DOHH2 (cell line): ENCODE data around the gene ETV7.

ENCODE experiments used
- EZH2phosphoT487 ChIP-seq: fragments of 200-600 bp; sonication (generic); IDR thresholded peaks from 2 replicates; pipeline ENCODE4 v1.6.1; 2017; ENCODE audit warnings: borderline replicate concordance, mild to moderate bottlenecking, antibody characterized with exemption, low read length, moderate library complexity, mixed read lengths
- TF ChIP-seq, protein P1 (sequence below): fragments of 200-600 bp; sonication (generic); IDR thresholded peaks from one replicate; pipeline ENCODE4 v1.5.1; 2014; ENCODE audit warnings: antibody characterized with exemption, mild to moderate bottlenecking, low read depth, low read length; ENCODE audit not compliant: poor library complexity, severe bottlenecking

DNA sequence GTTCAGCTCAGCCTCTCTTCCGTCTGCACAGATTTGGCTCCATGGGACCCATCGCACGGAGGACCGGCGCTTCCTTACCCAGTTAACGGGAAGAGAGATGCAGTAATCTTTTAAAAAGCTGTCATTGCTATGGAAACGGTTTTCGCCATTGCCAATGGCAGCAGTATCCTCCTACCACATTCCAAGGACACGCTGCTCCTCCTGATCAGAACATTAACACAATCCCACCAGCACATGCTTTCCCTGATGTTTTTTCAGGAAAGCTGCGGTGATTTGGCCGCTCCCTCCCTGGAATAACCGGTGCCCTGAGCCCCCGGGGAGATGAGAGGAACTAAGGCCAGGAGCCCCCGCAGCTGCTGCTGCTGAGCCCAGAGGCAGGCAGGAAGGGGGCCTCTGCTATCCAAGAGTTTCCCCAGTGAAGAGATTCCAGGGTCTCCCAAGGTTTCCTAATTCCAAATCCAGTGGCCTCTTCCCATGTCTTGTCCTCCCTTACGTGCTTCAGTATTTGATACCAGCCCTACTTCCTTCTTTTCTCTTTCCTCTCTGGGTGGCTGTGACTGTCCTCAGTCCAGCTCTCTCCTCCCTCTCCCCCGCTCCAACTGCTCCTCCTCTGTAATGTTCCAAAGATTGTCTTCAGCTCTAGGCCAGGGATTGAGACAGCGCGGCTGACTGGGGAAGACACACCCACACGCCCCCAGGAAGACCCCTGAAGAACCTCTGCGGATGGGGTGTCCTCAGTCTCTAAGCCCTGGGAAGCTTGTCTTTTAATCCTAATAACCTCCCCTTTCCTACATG, 53.3 kb downstream of the ETV7 start:
- TF ChIP-seq, protein P1, sequence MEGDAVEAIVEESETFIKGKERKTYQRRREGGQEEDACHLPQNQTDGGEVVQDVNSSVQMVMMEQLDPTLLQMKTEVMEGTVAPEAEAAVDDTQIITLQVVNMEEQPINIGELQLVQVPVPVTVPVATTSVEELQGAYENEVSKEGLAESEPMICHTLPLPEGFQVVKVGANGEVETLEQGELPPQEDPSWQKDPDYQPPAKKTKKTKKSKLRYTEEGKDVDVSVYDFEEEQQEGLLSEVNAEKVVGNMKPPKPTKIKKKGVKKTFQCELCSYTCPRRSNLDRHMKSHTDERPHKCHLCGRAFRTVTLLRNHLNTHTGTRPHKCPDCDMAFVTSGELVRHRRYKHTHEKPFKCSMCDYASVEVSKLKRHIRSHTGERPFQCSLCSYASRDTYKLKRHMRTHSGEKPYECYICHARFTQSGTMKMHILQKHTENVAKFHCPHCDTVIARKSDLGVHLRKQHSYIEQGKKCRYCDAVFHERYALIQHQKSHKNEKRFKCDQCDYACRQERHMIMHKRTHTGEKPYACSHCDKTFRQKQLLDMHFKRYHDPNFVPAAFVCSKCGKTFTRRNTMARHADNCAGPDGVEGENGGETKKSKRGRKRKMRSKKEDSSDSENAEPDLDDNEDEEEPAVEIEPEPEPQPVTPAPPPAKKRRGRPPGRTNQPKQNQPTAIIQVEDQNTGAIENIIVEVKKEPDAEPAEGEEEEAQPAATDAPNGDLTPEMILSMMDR: no peak
- TF ChIP-seq EZH2phosphoT487: no peak
